AG04450 (cell line): ENCODE results near the gene LDB3. TPM values are rescaled to one million over a fixed set of nuclear protein-coding genes. Genes with fewer than 3 reads are reported as not detected.

Experiments
- CTCF ChIA-PET: fragments of 300-600, 350-600 bp; formaldehyde crosslinking; extraction: SDS; loops from one replicate; lab custom pipeline; 2022; ENCODE audit warnings: antibody characterized with exemption, inconsistent platforms; lab: Charles Lee
- POLR2A ChIA-PET: fragments of 350-600 bp; formaldehyde crosslinking; extraction: SDS; loops from one replicate; lab custom pipeline; 2021; ENCODE audit warnings: antibody characterized with exemption, inconsistent platforms; lab: Yijun Ruan, JAX
- DNase-seq: peaks from one replicate; pipeline ENCODE4 v3.0.0-alpha.2; 2011; ENCODE audit warnings: low read depth, low spot score
- H3K27ac ChIP-seq: one replicate; pipeline ENCODE4 v1.5.1; 2012; ENCODE audit warnings: low read depth, low read length, control low read depth
- H3K27me3 ChIP-seq: one replicate; pipeline ENCODE4 v1.6.0; 2012; ENCODE audit warnings: low read length; ENCODE audit not compliant: control insufficient read depth, insufficient read depth
- H3K4me3 ChIP-seq: 2 replicates; pipeline ENCODE4 v1.5.1; 2011; ENCODE audit warnings: mild to moderate bottlenecking, low read depth, low read length, control low read depth
- H3K9me3 ChIP-seq: 2 replicates; pipeline ENCODE4 v1.5.1; 2012; ENCODE audit warnings: low read length; ENCODE audit not compliant: control insufficient read depth, insufficient read depth
- CTCF ChIP-seq: IDR thresholded peaks from 2 replicates; pipeline ENCODE4 v1.5.1; 2011; ENCODE audit warnings: low read depth, low read length, control low read depth, inconsistent platforms
- polyA plus RNA-seq: library from polyadenylated mRNA; depleted of rRNA; stranded (reverse); fragments of >200 nt; gene quantifications from 2 replicates; pipeline ENCODE4 v1.2.3, GENCODE V29; 2011

LDB3 gene
- polyA plus RNA-seq, 1 experiment, result 0.46 TPM

GRCh38 chr10:86677374-86677773, 9.1 kb downstream of the LDB3 start:
- no peak for TF ChIP-seq CTCF
- CTCF ChIA-PET, result interaction anchor here (0.7 kb wide), 1 partner anchor 229 kb away, joined by 7 read pairs; no protein-coding TSS in a partner anchor
- no peak for DNase-seq
- H3K27me3 ChIP-seq, result peaks cover 3% of the 10 kb centered on the region
- H3K9me3 ChIP-seq, result no peaks in the 10 kb centered on the region
- no peak overlapping the region for H3K4me3 ChIP-seq
- no peak overlapping the region for H3K27ac ChIP-seq
- POLR2A ChIA-PET, result no interaction called here

DNA sequence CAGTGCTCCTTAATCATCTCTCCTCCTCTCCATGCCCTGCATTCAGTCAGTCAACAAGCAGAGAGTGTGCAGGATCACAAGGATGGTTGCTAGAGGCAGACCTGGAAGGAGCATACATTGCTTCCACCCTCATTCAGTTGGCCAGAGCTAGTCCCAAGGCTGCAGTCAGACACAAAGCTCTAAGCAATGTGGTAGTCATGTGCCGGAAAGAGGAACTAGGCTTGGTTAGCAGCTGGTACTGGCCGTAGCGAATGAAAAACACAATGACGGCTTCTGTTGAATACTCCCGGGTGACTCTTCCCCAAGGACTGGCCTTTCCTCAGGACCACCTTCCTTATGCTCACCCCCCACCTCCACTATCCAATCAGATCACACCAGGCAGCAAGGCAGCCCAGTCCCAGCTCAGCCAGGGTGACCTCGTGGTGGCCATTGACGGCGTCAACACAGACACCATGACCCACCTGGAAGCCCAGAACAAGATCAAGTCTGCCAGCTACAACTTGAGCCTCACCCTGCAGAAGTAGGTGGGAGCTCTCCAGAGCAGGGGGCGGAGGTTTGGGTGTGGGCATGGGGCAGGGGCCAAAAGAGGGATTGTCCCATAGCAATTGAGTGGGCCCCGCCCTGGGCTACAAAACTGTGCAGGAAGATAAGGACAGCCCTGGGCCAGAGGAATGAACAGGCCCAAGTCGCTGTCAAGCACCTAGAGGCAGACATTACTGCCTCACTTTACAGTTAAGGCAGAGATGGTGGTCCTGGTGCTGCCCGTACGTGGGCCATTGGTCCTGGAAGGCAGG, 10.9 kb downstream of the LDB3 start:
- H3K27ac ChIP-seq, result no peak overlapping the region
- DNase-seq, result no peak
- ChIA-PET POLR2A (interaction anchor here (0.6 kb wide), 1 partner anchor 129 kb away, joined by 3 read pairs; no protein-coding TSS in a partner anchor), CTCF (no interaction called here)
- no peak overlapping the region for H3K4me3 ChIP-seq
- no peaks in the 10 kb centered on the region for H3K9me3 ChIP-seq
- peaks cover 3% of the 10 kb centered on the region for H3K27me3 ChIP-seq
- no peak for TF ChIP-seq CTCF

- TF ChIP-seq CTCF, result no peak
- CTCF ChIA-PET, result interaction anchor here (1.0 kb wide), 1 partner anchor 12 kb away, joined by 3 read pairs; no protein-coding TSS in a partner anchor
- Histone ChIP-seq H3K27me3 (peaks cover 5% of the 10 kb centered on the region), H3K4me3 (no peak overlapping the region), H3K27ac (no peak overlapping the region), H3K9me3 (no peaks in the 10 kb centered on the region)
- POLR2A ChIA-PET, result no interaction called here
- no peak for DNase-seq
Observed at GRCh38 chr10:86681047-86681446, 12.7 kb downstream of the LDB3 start.

GRCh38 chr10:86681722-86682386, 13.5 kb downstream of the LDB3 start:
- Histone ChIP-seq H3K27ac (no peak overlapping the region), H3K27me3 (peaks cover 5% of the 10 kb centered on the region), H3K4me3 (no peak overlapping the region), H3K9me3 (peaks cover under 1% of the 10 kb centered on the region; the same call in 1 of the 2 replicates)
- DNase-seq, result no peak
- CTCF ChIA-PET, result interaction anchor here (0.7 kb wide), 1 partner anchor 39 kb away, joined by 3 read pairs; no protein-coding TSS in a partner anchor
- POLR2A ChIA-PET, result no interaction called here
- no peak for TF ChIP-seq CTCF
